T47D (cell line): ENCODE measurements around the gene AGBL1.

Source experiments
- DNase-seq, 2 experiments: peaks; one replicate each; pipeline versions ENCODE4 v3.0.0 to v3.0.0-alpha.2; 2011 to 2012; ENCODE audit warnings: low read depth in 1 of 2, low spot score in 1 of 2
- JUND ChIP-seq: IDR thresholded peaks from 2 replicates; pipeline ENCODE4 v1.6.1; 2012; ENCODE audit warnings: low read depth
- in situ Hi-C: cut with HindIII; loops from 2 replicates; pipeline ENCODE4 v1.10.0; 2016; ENCODE audit warnings: low sequenced_read_pairs, low pct_unique_long_range_greater_than_20kb

Gene AGBL1

DNA sequence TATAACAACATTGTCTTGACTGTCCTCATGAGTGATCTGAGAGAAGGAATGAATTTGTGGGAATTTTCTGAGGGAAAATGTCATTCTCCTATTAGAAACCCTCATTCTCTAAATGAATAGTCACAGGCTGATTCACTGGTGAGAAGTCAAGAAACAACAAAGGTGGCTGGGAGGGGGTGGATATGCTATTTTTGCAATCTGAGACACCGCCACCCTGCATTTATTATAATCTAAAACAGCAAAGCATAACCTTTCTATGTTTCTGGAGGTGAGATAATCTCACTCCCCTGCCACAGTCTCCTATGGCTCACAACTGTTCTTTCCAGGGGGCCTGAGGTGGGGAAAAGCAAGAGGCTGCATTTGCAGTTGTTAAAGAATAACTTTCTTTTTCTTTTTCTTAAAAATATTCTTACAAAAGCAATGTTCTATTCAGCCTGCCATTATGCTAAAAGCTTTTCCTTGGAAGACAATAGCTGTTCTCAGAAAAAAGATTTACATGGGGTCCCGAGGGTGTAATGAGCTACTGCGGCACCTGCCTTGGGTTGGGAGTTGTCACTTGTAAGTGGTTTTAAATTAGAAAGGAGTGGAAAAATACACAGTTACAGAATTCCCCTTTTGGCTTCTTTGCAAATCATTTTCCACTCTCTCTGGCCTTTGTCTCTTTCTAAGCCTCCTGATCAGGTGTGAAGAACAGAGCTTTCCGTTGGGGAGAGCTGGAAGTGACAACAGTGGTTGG, 220.9 kb downstream of the AGBL1 start:
- in situ Hi-C loops, result no loop called here
- DNase-seq, result no peak
- no peak for TF ChIP-seq JUND

DNA sequence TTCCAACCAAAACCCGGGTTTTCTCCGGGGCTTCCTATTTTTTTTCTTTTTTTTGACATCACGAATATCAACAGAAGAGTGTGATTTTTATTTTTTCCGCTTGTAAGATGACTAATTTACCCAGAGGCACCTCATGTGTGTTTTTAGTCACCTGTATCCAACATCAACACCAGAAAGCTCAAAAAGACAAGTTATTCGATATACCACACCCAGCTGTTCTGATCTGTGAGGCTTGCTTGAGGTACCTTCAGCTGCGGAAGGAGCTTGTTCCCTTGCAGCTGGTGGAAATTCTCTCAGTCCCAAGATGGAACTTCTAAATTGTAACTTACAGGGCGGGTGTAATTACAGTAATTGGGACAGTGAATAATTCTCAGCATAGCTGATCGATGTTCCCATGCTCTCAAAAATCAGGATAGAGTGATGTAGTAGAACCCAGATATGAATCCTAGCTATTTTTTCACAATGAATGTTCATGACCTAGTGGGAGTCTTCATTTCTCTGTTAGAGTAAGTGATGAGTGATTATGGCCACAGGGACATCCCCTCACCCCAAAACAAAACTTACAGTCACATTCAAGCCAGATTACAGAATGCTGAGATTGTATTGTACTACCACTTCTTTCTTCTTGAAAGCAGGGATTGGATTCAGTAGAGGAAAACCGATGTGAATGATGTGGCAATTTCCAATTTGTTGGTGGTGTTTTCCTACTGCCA, 232.1 kb downstream of the AGBL1 start:
- no peak for DNase-seq
- TF ChIP-seq JUND, result no peak
- in situ Hi-C loops, result no loop called here

- in situ Hi-C loops, result no loop called here
- DNase-seq, result no peak
- TF ChIP-seq JUND, result no peak
Observed at GRCh38 chr15:86312486-86312885, 232.8 kb downstream of the AGBL1 start.

DNA sequence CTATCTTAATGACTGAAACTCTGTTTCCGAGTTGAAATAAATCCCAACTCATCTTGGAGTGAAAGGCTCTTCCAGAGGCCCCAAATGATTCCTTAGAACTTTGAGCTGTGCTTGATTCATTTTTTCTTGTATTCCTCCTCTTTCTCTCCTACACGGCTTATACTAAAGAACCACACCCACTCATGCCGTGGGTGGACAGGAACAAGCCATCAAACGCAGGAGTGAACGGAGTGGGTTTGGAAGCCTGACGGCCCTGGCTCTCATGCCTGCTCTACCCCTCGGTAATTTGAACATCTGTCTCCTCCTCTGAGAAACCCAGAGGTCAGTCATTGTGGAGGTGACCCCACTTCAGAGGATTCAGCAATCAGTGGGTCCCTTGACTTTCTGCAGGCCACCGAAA, 236.5 kb downstream of the AGBL1 start:
- no peak for TF ChIP-seq JUND
- in situ Hi-C loops, result no loop called here

GRCh38 chr15:86316726-86317383, 237.2 kb downstream of the AGBL1 start:
- TF ChIP-seq JUND, result no peak
- in situ Hi-C loops, result no loop called here

More for the DNA sequence above, 236.5 kb downstream of the AGBL1 start:
- DNase-seq, result no peak

GRCh38 chr15:86317384-86317740, 237.7 kb downstream of the AGBL1 start:
- DNase-seq, result no peak
- in situ Hi-C loops, result no loop called here
- no peak for TF ChIP-seq JUND

More at GRCh38 chr15:86316726-86317383, 237.2 kb downstream of the AGBL1 start:
- DNase-seq, result no peak

DNA sequence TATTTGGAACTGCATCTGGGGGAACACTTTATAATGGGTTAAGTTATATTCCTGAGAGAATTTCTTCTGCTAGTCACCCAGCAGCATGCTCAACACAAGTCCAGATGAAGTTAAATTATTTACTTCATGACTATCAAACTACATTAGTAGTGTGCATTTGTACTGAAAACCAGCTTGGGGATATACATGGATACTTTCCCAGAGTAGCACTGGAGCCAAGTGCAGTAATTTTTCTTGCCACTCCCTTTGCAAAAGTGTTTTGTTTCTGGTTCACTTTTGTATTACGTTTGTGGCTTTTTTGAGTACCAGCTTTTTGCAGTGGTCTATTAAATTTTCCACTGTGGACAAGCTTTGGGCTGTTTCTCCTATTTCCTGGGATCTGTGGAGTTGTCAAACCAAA, 243.0 kb downstream of the AGBL1 start:
- no peak for DNase-seq
- in situ Hi-C loops, result no loop called here
- no peak for TF ChIP-seq JUND

DNA sequence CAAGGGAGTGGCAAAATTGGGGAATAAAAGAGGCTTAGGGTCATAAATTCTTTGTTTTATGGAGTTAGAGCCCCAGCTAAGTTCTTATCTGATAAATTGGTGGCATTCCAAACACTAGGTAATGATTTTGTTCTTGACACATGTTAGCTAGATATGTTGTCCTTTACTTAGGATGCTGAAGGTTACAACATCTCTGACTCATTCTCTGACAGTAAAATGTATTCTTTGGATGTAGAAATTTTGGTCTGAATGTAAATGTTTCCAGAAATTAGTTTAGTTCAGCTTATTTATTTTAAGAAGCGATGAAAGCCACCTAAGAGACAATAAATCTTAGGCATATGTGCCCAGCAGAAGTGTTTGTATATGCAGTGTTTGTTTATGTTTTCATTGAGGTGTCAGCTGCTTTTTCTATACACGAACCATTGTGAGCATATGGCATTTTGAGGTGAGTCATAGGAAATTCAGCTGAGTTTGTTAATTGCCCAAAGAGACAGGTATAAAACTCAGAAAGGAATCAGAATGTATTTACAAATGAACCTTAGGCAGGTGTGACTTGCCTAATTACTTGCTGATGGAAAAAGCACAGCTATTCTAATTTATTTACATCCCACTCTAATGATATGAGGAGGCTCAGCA, 247.7 kb downstream of the AGBL1 start:
- in situ Hi-C loops, result no loop called here
- DNase-seq, result no peak
- no peak for TF ChIP-seq JUND

- in situ Hi-C loops, result no loop called here
- no peak for DNase-seq
- TF ChIP-seq JUND, result no peak
Observed at GRCh38 chr15:86328658-86329057, 249.0 kb downstream of the AGBL1 start.

DNA sequence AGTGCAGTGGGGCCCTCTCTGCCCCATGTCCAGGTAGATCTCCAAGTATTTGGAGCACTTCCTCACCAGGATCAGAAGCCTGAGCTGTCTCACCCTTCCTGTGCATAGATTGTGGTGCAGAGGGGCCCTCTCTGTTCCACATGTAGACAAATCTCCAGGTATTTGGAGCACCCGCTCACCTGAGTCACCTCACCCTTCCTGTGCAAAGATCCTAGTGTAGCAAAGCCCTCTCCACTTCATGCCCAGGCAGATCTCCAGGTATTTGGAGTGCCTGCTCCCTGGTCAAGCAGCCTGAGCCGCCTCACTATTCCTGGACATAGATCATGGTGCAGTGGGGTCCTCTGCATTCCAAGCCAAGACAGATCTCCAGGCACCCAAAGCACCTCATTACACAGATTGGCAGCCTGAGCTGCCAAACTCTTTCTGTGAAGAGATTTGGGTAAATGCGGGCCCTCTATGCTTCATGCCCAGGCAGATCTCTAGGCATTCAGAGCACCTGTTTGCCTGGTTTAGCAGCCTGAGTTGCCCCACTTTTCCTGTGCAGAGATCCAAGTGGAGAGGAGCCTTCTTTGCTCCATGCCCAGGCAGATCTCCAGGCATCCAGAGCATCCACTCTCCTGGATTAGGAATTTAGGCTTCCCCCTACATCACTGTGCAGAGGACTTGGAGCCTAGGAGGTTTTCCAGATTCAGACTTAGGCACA, 249.8 kb downstream of the AGBL1 start:
- in situ Hi-C loops, result no loop called here
- DNase-seq, result no peak
- TF ChIP-seq JUND, result no peak

GRCh38 chr15:86333819-86334218, 254.1 kb downstream of the AGBL1 start:
- in situ Hi-C loops, result no loop called here
- TF ChIP-seq JUND, result no peak

More at GRCh38 chr15:86333819-86334218, 254.1 kb downstream of the AGBL1 start:
- DNase-seq, result no peak
